Esophagus muscularis mucosa (tissue), 4 donors: Measurements from ENCODE around the gene CHM. TPM values are rescaled to one million over a fixed set of nuclear protein-coding genes. Genes with fewer than 3 reads are reported as not detected.

Experiments used
- DNase-seq: peaks from one replicate; pipeline ENCODE4 v3.0.0-alpha.2; 2017; ENCODE audit errors: extremely low spot score
- H3K27ac ChIP-seq, 4 donors: fragments of 200-600 bp; sonication (generic); replicated peaks in 1 of 4; 1 replicate in 3 of 4; 2 replicates in 1 of 4; pipeline ENCODE4 v1.5.1; 2016 to 2019; ENCODE audit warnings: mild to moderate bottlenecking in 1 of 4
- H3K27me3 ChIP-seq, 4 donors: fragments of 200-600 bp; sonication (generic); one replicate each; pipeline versions ENCODE4 v1.5.1 to v1.6.0; 2016 to 2019
- H3K36me3 ChIP-seq, 4 donors: fragments of 200-600 bp; sonication (generic); one replicate each; pipeline ENCODE4 v1.5.1; 2016 to 2019
- H3K4me1 ChIP-seq, 4 donors: fragments of 200-600 bp; sonication (generic); one replicate each; pipeline ENCODE4 v1.5.1; 2016 to 2019
- H3K4me3 ChIP-seq, 4 donors: fragments of 200-600 bp; sonication (generic); 1 replicate in 2 of 4; 2 replicates in 2 of 4; pipeline ENCODE4 v1.5.1; 2016 to 2019; ENCODE audit warnings: mild to moderate bottlenecking in 4 of 4, moderate library complexity in 1 of 4
- H3K9me3 ChIP-seq, 4 donors: fragments of 200-600 bp; sonication (generic); 1 replicate in 3 of 4; 2 replicates in 1 of 4; pipeline ENCODE4 v1.5.1; 2016 to 2019
- EP300 ChIP-seq: sonication (generic); formaldehyde crosslinking; IDR thresholded peaks from one replicate; pipeline ENCODE4 v1.6.1; 2017; ENCODE audit warnings: antibody characterized with exemption
- POLR2A ChIP-seq: fragments of 450-650 bp; IDR thresholded peaks from one replicate; pipeline ENCODE4 v1.6.1; 2017; ENCODE audit warnings: antibody characterized with exemption, moderate library complexity, mild to moderate bottlenecking, low read depth
- POLR2AphosphoS5 ChIP-seq, 2 donors: sonication (generic); formaldehyde crosslinking; IDR thresholded peaks; one replicate each; pipeline ENCODE4 v1.6.1; 2017; ENCODE audit warnings: antibody characterized with exemption in 2 of 2
- WGBS: methylation state at CpG from one replicate; pipeline ENCODE4 v1.1.5; 2018; 5-methylcytosine and 5-hydroxymethylcytosine counted together
- intact Hi-C: fragments of 100-400 bp; cut with DNase I; formaldehyde crosslinking; loops from one replicate; pipeline ENCODE4 v1.15.1; 2023
- total RNA-seq, 4 donors: library from RNA; depleted of rRNA; stranded (reverse); fragments of >200 nt; gene quantifications; one replicate each; pipeline versions ENCODE4 v1.1.0 to v1.2.1, GENCODE V29; 2016
- TF ChIP-seq, protein P1 (sequence below), 3 experiments: fragments of 200-600 bp in 2 of 3; fragments of 450-650 bp in 1 of 3; sonication (generic) in 2 of 3; IDR thresholded peaks; one replicate each; pipeline ENCODE4 v1.5.1; 2017 to 2019; ENCODE audit warnings: antibody characterized with exemption in 3 of 3, mild to moderate bottlenecking in 2 of 3, moderate library complexity in 1 of 3

CHM gene
- total RNA-seq, 4 donors from 2014 or later = 13.9 to 16.3 (median 15.2) TPM

DNA sequence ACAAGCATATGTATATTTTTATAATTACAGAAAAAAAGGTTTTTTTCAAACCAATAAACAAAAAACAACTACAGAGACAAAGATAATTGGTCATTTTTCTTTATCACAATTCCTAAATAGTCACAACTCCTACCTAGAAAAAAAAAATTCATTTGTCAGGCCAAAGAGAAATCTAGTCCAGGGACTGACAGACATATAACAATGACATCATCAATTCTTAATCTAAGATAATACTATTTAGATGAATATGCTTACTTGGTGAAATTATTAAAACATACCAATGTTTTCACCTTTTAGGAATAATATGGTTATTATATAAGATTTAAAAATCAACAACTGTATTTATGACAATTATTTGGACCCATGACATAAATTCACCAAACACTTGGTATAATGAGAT, 48.4 kb downstream of the CHM start:
- no peaks in the 10 kb centered on the region for H3K27me3 ChIP-seq
- H3K4me1 ChIP-seq = peaks cover 0 to 7% (median 3%) of the 10 kb centered on the region in 4 donors
- H3K36me3 ChIP-seq = no peaks in the 10 kb centered on the region
- TF ChIP-seq POLR2A (no peak), EP300 (no peak), POLR2AphosphoS5 (IDR thresholded peaks at IDR 0.05) (no peak)
- TF ChIP-seq, protein P1, sequence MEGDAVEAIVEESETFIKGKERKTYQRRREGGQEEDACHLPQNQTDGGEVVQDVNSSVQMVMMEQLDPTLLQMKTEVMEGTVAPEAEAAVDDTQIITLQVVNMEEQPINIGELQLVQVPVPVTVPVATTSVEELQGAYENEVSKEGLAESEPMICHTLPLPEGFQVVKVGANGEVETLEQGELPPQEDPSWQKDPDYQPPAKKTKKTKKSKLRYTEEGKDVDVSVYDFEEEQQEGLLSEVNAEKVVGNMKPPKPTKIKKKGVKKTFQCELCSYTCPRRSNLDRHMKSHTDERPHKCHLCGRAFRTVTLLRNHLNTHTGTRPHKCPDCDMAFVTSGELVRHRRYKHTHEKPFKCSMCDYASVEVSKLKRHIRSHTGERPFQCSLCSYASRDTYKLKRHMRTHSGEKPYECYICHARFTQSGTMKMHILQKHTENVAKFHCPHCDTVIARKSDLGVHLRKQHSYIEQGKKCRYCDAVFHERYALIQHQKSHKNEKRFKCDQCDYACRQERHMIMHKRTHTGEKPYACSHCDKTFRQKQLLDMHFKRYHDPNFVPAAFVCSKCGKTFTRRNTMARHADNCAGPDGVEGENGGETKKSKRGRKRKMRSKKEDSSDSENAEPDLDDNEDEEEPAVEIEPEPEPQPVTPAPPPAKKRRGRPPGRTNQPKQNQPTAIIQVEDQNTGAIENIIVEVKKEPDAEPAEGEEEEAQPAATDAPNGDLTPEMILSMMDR (IDR thresholded peaks at IDR 0.05) = no peak
- intact Hi-C loops = no loop called here
- H3K9me3 ChIP-seq = no peaks in the 10 kb centered on the region
- no peak overlapping the region for H3K27ac ChIP-seq
- H3K4me3 ChIP-seq = no peak overlapping the region
- DNase-seq = no peak

DNA sequence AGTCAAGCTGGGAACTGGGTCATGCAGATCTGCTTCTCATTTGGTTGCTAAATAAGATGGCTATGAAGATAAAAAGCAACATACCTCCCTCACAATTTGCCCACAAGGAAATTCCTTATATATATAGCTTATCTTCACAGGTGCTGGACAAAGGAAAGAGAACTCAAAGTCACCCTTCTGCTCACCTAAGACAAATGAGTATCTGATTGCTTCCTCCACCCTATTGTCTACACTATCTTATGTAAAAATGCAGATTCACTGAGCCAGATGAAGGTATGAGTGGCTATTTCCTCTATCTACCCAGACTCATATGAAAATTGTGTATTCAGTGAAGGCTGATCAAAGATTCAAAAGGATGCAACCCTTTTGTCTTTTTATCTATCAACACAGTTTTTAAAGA, 50.8 kb downstream of the CHM start:
- Histone ChIP-seq H3K9me3 (no peaks in the 10 kb centered on the region), H3K36me3 (no peaks in the 10 kb centered on the region), H3K27me3 (no peaks in the 10 kb centered on the region), H3K27ac (no peak overlapping the region), H3K4me3 (no peak overlapping the region), H3K4me1 (peaks cover 0 to 8% (median 0%) of the 10 kb centered on the region in 4 donors)
- DNase-seq = no peak
- TF ChIP-seq, protein P1 (IDR thresholded peaks at IDR 0.05) = no peak
- no peak for TF ChIP-seq EP300
- no peak for TF ChIP-seq POLR2AphosphoS5 (IDR thresholded peaks at IDR 0.05)
- no peak for TF ChIP-seq POLR2A
- intact Hi-C loops = no loop called here

DNA sequence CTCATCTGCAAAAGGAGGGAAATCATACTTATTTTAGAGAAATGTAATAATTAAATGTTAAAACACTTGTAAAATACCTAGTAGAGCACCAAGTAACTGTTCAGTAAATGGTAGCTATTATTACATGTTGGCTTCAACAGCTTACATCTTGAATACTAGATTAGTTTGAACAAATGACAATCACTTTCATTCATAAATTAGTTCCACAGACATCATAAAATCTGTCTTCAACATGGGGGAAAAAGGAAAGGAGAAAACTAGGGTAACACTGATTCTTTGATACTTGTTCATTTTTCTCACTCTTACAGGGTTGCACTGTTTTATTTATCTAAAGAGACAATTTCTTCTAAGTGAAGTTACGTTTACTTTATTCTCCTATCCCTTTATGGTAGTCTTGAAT, 51.7 kb downstream of the CHM start:
- H3K4me3 ChIP-seq = no peak overlapping the region
- DNase-seq = no peak
- H3K4me1 ChIP-seq = peaks cover 0 to 8% (median 0%) of the 10 kb centered on the region in 4 donors
- no peaks in the 10 kb centered on the region for H3K27me3 ChIP-seq
- no peaks in the 10 kb centered on the region for H3K9me3 ChIP-seq
- intact Hi-C loops = no loop called here
- no peaks in the 10 kb centered on the region for H3K36me3 ChIP-seq
- 80% methylated on average over 1 of the region's 1 CpG for WGBS
- TF ChIP-seq POLR2AphosphoS5 (IDR thresholded peaks at IDR 0.05) (no peak), EP300 (no peak), POLR2A (no peak)
- TF ChIP-seq, protein P1 (IDR thresholded peaks at IDR 0.05) = no peak
- H3K27ac ChIP-seq = no peak overlapping the region

DNA sequence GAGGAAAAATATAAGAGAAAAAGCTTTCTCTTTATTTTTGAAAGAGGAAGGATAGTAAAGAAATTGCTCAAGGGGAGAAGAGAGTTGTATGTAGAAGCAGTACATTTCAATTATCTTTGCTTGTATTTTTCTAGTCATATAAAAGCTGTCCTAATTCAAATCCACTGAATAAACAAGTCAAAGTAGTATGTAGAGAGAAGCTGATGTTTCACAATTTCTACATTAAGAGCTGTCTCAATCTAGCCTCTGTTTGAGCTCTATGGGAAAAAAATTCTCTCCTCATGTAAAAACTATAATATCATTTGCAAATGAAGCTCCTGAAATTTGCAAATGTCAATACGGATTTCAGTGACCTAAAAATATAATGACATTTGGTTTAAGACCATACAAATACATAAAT, 52.6 kb downstream of the CHM start:
- H3K36me3 ChIP-seq = no peaks in the 10 kb centered on the region
- TF ChIP-seq POLR2A = no peak
- no peak for TF ChIP-seq POLR2AphosphoS5 (IDR thresholded peaks at IDR 0.05)
- TF ChIP-seq EP300 = no peak
- TF ChIP-seq, protein P1 (IDR thresholded peaks at IDR 0.05) = no peak
- intact Hi-C loops = no loop called here
- DNase-seq = no peak
- 42% methylated on average over 1 of the region's 1 CpG for WGBS
- H3K9me3 ChIP-seq = no peaks in the 10 kb centered on the region
- H3K4me3 ChIP-seq = no peak overlapping the region
- peaks cover 0 to 8% (median 0%) of the 10 kb centered on the region in 4 donors for H3K4me1 ChIP-seq
- no peaks in the 10 kb centered on the region for H3K27me3 ChIP-seq
- H3K27ac ChIP-seq = no peak overlapping the region

DNA sequence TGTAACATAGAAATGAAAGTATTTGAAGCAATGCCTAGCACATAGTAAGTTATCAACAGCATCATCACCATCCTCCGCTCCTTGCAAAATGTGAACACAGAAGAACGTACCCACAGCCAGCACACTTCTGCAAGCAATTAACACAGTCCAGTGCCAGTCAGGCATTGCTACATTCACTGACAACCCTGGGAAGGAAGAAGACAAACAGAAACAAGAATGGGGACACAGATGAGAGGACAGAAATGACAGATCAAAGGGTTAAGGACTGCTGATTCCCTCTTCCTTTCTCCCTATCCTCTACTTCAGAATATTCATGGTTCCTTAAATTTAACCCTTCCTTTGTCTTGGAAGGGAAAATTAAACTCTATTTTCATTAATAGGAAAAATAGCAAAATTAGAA, 53.1 kb downstream of the CHM start:
- Histone ChIP-seq H3K4me1 (peaks cover 0 to 8% (median 0%) of the 10 kb centered on the region in 4 donors), H3K27ac (no peak overlapping the region), H3K9me3 (no peaks in the 10 kb centered on the region), H3K4me3 (no peak overlapping the region), H3K27me3 (no peaks in the 10 kb centered on the region), H3K36me3 (no peaks in the 10 kb centered on the region)
- intact Hi-C loops = no loop called here
- WGBS = 82% methylated on average over 2 of the region's 2 CpGs
- no peak for DNase-seq
- TF ChIP-seq, protein P1 (IDR thresholded peaks at IDR 0.05) = no peak
- TF ChIP-seq POLR2AphosphoS5 (IDR thresholded peaks at IDR 0.05) (no peak), POLR2A (no peak), EP300 (no peak)
